ENCODE results near the gene NOL12.

DNA sequence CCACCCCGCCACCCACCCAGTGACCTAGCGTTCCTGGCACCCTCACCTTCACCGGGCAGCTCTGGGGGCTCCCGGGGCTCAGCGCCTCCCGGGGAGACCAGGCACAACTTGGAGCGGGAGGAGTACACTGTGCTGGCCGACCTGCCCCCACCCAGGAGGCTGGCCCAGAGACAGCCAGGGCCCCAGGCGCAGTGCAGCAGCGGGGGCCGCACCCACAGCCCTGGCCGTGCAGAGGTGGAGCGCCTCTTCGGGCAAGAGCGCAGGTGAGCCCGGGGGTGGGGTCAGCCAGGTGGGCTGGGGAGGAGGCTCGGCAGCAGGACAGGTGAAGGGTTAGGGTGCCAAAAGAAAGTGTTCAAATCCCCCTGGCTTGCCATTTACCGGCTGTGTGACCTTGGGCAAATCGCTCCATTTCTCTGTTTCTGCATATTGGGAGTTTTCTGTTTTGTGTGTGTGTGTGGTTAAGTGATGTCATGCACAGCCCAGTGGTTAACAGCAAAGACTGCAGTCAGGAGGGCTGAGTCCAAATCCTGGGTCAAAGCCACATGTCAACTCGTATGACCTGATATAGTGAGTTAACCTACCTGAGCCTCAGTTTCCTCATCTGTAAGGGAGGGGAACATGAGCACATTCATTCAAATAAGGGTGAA lies 40.2 kb downstream of the NOL12 start:
- TF ChIP-seq, protein P1, sequence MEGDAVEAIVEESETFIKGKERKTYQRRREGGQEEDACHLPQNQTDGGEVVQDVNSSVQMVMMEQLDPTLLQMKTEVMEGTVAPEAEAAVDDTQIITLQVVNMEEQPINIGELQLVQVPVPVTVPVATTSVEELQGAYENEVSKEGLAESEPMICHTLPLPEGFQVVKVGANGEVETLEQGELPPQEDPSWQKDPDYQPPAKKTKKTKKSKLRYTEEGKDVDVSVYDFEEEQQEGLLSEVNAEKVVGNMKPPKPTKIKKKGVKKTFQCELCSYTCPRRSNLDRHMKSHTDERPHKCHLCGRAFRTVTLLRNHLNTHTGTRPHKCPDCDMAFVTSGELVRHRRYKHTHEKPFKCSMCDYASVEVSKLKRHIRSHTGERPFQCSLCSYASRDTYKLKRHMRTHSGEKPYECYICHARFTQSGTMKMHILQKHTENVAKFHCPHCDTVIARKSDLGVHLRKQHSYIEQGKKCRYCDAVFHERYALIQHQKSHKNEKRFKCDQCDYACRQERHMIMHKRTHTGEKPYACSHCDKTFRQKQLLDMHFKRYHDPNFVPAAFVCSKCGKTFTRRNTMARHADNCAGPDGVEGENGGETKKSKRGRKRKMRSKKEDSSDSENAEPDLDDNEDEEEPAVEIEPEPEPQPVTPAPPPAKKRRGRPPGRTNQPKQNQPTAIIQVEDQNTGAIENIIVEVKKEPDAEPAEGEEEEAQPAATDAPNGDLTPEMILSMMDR (IDR thresholded peaks at IDR 0.05; ENCODE audit: low read length) = peak; percentile 20; the same call in 1 of the 2 replicates
- TF ChIP-seq EZH2 (optimal IDR thresholded peaks at IDR 0.05; ENCODE audit: low read depth, low read length) = no peak
- TF ChIP-seq EZH2phosphoT487 (IDR thresholded peaks at IDR 0.05; ENCODE audit: low read length) = no peak

Measured in MM.1S (cell line).